Stimulated activated CD8-positive, alpha-beta memory T cell treated with anti-CD3 and anti-CD28 coated beads, Interleukin-15, amount 100 ng/mL, for 48 hours (primary cell): Measurements from ENCODE around the gene CLCN6.

ENCODE experiments used
- DNase-seq, 2 donors: peaks; one replicate each; pipeline ENCODE4 v3.0.0-alpha.2; 2020; ENCODE audit warnings: low read depth in 2 of 2

The CLCN6 gene

GRCh38 chr1:11778844-11779623 lies 27.0 kb upstream of the CLCN6 start:
- DNase-seq = no peak

DNA sequence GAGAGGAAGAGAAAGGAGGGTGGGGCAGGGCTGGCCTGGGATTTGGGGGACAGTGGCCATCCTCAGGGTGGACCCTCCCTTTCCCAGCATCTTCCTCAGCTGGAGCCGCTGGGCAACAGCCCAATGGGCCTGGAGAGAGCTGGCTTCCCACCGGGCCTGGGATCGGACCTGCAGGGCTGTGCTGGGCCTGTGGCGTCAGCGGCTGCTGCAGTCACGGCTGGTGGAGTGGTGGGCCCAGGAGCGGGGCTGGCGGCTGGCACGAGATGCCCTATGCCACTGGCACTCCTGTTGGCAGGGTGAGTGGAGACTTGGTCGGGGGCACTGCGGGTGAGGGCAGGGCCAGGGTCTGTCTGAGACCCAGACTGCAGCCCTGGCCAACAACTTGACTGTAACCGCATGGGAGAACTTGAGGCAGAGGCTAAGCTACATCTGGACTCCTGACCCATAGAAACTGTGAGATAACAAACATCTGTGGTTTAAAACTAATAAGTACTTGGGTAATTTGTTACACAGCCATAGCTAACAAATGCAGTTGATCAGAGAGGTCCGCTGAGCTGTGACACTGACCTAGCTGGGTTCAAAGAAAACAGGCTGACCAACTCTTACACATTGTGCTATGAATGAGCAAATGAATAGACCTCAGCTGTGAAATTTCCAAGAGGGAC lies 26.1 kb upstream of the CLCN6 start:
- DNase-seq = no peak

DNA sequence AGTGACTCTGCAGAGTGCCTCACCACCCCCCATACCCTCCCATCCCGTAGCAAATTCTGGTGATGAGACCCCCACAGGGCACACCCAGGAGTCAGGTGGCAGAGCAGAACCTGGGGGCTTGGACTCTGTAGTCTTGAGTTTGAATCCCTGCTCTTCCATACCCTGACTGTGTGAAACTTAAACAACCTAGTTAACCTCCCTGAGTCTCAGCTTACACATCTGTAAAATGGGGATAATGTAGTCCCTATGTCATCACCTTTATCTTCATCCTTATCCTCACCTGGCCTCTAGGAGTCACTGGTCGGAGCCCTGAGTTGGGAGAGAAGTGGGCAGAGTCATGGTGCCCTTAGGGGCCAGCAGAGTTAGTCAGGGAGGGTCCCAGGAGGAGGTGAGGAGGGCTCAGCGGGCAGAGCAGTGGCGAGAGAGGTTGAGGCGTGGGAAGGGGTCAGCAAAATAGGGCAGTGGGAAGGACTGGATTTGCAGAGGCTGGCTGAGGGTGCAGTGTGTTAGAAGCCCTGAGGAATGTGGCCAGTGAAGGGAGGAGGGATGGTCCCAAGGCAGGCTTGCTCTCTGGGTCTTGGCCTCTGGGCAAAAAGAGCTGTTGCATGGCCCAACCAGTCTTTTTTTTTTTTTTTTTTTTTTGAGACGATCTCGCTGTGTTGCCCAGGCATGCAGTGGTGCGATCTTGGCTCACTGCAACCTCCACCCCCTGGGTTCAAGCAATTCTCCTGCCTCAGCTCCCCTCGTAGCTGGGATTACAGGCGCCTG lies 25.4 kb upstream of the CLCN6 start:
- DNase-seq = no peak

- DNase-seq = no peak
These were observed 24.7 kb upstream of the CLCN6 start for GRCh38 chr1:11781297-11781696.

- no peak for DNase-seq
These were observed 23.8 kb upstream of the CLCN6 start for GRCh38 chr1:11782127-11782708.

DNA sequence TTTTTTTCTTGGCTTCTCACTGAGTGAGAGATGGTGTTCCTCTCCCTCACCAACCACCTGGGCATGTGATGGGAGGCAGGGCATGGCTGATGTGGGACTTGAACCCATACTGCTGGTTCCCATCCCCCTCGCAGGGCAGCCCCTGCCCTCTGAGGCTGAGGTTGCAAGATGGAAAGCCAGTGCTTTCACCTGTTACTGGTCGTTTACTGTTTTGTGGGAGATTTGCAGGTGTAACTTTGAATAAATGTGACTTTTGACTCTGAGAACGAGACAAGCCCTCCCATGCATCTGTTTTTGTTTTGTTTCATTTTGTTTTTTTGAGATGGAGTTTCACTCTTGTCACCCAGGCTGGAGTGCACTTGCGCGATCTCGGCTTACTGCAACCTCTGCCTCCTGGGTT lies 22.4 kb upstream of the CLCN6 start:
- no peak for DNase-seq

DNA sequence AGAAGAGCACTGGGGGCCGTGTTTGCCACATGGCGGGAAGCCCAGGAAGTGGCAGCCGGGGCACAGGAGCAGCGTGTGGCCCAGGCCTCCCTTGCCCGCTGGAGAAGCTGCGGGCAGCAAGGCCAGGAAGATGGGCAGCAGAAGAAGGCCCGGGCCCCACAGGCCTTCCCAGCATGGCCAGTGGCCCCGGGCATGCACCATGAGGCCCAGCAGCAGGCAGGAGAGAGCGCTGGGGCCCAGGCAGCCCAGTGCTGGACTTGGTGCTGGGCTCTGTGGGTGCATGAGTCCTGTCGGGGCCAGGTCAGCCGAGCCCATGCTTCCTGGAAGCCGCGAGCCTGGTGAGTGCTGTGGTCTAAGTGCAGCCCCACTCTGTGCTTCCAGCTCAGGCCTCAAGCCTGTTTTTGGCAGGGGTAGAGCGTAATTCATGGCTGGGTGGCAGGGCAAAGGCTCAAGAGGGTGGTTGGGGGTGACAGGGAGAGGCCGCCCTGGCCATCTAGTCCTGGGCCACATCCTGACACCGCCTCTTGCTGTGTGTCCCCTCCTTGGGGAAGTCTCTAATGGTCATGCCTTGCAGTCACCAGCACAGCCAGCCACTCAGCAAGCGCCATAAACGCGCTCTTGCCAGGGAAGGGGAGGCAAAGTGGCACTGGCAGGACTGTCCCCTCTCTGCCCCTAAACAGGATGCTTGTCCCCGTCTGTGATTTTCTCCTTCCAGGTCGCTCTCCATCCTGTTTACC lies 21.6 kb upstream of the CLCN6 start:
- DNase-seq = no peak

- peak in 1 of 2 donors; percentile 21 for DNase-seq
These were observed 20.8 kb upstream of the CLCN6 start for GRCh38 chr1:11784993-11785769.

DNA sequence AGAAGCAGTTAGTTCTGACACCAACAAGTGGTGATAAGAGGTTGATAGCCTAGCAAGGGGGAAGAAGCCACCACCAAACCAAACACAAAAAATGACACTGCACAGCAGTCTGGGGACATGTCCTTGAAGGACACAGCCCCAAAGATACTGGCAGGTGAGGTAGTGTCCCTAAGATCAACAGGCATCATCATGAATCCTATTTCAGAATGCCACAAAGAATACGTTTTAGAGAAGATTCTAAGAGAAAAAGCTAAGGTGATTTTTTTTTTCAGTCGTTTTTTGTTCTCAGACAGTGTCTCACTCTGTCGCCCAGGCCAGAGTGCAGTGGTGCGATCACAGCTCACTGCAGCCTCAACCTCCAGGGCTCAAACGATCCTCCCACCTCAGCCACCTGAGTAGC lies 19.8 kb upstream of the CLCN6 start:
- no peak for DNase-seq

DNA sequence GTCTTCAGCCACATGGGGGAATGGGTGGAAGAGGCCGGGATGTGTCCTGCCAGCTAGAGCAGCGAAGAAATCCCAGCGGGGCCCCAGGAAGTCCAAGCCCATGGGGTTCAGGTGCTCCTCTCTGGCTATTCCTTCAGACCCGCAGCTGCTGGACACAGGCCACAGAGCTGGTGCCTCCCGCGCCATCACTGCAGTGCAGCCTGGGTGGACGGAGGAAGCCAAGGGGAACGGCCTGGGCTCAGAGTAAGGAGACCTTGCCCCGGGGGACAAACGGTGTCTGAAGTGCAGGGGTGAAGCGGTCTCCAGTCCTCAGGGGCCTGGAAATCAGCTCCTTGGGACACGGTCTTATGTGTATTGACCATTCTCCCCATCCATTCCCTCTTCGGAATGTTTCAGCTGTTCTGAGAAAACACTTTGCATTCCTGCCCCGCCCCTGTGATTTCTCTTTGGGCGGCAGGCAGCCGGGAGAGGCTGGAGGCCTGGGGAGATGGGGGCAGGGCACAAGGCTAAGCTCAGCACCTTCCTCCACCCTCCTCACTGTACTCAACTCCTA lies 18.7 kb upstream of the CLCN6 start:
- DNase-seq = no peak

- DNase-seq = no peak
These were observed 18.1 kb upstream of the CLCN6 start for GRCh38 chr1:11787804-11788436.

DNA sequence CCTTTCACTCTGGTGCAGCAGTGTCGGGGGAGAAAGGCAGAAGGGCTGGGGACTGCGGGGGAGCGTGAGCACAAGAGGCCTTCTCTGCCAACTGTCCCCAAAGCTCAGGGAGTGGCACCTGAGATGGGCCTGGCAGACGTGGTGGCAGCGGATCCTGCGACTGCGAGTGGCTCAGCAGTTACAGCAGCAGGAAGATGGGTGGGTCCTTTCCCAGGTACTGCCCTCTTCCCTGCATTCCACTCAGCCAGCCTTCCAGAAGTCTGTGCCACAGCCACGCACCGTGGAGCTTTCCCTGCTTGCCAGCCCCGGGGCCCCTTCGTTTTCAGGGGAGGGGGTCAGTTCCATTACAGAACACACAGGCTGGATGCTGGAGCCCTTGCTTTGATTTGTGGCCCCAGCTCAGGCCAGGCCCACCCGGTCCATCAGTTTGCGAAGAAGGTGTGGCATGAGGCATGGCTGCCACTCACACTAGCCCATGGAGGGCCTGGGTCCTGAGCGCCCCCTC lies 17.4 kb upstream of the CLCN6 start:
- no peak for DNase-seq

- no peak for DNase-seq
These were observed 16.6 kb upstream of the CLCN6 start for GRCh38 chr1:11789126-11790067.

- no peak for DNase-seq
These were observed 15.7 kb upstream of the CLCN6 start for GRCh38 chr1:11790101-11790879.

DNA sequence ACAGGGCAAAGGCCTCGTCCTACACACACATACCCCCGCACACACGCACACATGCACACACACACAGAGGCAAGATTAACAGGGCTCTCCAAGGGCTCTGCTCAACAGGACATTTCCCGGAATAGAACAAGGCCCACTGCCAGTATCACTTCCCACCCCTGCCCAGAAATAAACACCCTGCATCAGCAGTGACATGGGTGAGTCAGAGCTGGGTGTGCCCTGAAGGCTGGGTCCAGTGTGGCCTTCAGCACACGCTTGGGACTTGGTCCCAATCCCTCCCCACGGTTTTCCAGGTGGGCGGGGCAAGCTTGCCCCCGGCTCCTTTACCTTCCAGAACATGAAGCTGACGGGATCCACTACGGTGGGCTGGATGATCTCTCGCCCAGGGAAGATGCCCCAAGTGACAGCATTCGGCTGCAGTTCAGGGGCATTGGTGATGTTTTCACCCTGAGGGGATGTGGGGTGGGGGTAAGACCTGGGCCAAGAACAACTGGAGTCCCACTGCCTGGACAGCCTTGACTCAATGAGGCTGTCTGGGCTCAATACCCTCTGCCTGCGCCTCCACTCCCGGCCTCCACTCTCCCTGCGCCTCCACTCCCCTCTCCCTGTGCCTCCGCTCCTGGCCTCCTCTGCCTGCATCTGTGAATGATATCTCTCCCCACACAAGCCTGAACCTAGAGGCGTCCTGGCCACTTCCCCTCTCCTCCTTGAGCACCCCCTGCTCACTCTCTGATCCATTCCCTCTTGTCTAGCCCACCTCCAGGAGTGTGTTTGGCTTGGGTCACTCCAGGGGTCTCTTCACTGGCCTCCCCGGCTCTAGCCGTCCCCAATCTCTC lies 14.9 kb upstream of the CLCN6 start:
- no peak for DNase-seq

GRCh38 chr1:11792106-11792505 lies 13.9 kb upstream of the CLCN6 start:
- DNase-seq = no peak

DNA sequence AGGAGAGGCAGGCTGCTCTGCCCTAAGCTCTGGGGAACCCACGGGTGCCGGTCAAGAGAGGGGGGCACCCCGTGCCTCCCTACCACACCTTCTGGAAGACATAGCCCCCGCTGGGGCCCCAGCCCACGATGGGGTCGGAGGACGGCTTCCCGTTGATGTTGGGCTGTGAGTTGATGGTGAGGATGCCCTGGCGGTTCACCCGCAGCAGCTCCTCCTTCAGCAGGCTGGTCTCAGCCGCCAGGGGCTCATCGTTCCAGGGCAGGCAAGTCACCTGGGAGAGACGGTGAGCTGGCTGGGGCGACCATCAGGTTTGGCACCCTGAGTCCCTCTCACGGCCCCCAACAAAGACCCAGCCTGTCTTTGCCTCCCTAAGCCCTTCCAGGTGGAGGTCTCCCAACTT lies 12.2 kb upstream of the CLCN6 start:
- DNase-seq = no peak
